Stimulated activated CD8-positive, alpha-beta memory T cell treated with anti-CD3 and anti-CD28 coated beads, Interleukin-7, amount 100 ng/mL, for 24 hours (primary cell): ENCODE data around the gene TRIM46.
"Not testable (repeated sequence)": the region's sequence is repeated elsewhere in the genome, so short reads cannot be mapped to it uniquely, and the experiment has no call there.

Experiments used
- DNase-seq: peaks from one replicate; pipeline ENCODE4 v3.0.0-alpha.2; 2020; ENCODE audit warnings: low read depth

TRIM46 gene

DNA sequence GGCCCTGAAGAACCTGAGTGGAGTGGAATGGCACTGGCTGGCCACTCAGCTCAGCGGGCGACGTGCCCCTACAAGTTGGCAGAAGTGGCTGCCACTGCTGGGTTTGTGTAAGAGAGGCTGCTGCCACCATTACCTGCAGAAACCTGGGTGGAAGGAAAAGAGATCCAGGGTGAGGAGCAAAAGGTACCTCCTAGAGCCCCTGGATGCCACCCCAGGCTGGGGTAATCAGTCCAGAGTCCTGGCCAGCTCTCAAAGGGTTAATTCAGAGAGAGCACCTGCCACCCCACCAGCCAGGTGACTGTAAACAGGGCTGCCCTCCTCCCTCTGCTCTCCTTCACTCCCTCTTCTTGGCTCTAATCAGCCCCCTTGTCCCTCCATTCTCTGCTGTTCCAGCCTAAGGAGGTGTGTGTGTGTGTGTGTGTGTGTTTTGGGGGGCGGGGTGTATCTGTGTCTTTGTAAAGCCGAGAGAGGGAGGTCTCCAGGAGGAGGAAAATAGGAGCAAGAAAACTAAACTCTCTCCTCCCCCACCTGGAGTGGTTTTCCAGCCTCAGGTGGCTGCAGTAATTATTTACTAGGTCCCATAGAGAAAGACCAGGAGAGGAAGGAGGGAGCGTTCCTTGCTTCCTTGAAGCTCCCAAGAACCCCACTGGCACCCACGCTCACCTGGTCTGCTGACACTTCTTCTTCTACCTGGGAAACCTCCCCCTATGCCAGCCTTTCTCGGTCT, 12.6 kb downstream of the TRIM46 start:
- DNase-seq = no peak

DNA sequence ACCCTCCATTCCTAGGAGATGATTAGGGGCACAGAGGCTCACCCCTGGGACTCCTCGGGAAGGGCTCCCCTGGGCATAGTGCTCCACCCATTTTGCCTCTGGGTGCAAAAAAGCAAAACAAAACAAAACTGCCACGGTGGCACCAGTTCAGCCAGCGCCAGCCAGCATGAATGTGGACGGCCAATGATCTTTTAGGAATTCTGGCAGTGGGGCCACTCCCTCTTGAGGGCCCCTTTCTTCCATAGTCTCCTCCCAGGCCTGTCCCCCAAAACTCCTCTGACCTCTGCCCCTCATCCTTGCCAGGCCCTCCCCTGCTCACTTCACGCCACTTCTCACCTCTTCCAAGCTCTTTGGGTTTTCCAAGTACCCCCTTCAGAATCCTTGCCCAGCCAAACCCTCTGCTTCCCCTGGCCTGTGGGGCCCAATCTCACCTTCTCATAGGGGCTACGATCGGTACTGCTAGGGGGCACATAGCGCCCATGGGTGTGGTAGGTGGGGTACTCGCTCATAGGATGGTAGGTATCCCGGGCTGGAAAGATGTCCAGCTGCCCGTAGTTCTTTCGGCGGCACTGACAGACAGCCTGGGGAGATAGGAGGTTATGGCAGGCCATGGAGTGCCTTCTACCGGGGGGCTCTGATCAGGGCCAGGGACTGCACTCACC, 13.3 kb downstream of the TRIM46 start:
- no peak for DNase-seq

DNA sequence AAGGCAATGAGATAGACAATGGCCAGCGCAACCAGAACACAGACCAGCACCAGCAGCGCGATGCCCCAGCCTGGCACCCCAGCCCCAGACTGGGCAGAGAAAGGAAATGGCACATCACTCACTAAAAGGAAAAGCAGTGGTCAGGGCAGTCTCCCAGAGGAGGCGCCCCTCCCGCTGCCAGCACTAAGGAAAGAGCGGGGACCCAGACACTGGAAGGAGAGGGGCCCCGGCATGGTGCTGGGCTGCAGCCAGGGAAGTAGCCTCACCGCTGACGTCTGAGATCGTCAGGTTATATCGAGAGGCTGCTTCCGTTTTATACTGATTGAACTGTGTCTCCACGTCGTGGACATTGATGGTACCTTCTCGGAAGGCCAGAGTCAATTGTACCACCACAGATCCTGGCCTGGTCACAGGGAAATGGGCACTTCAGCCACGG, 13.8 kb downstream of the TRIM46 start:
- DNase-seq = no peak

DNA sequence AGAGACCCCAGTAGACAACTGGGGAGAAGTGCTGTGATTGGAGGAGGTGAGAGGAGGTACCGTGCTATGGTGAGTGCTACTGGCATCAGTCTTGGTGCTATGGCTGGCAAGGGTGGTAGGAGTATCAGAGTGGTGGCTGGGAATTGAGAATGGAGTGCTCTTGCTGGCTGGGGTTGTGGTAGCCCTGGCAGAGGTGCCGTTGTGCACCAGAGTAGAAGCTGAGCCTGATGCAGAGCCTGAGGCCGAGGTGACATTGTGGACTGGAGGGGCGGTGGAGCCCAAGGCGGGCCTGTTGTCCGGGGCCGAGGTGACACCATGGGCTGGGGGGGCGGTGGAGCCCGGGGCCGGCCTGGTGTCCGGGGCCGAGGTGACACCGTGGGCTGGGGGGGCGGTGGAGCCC, 14.6 kb downstream of the TRIM46 start:
- DNase-seq = no peak

DNA sequence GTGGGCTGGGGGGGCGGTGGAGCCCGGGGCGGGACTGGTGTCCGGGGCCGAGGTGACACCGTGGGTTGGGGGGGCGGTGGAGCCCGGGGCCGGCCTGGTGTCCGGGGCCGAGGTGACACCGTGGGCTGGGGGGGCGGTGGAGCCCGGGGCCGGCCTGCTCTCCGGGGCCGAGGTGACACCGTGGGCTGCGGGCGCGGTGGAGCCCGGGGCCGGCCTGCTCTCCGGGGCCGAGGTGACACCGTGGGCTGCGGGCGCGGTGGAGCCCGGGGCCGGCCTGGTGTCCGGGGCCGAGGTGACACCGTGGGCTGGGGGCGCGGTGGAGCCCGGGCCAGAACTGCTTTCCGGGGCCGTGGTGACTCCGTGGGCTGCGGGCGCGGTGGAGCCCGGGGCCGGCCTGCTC, 16.3 kb downstream of the TRIM46 start:
- DNase-seq = not testable (repeated sequence)

DNA sequence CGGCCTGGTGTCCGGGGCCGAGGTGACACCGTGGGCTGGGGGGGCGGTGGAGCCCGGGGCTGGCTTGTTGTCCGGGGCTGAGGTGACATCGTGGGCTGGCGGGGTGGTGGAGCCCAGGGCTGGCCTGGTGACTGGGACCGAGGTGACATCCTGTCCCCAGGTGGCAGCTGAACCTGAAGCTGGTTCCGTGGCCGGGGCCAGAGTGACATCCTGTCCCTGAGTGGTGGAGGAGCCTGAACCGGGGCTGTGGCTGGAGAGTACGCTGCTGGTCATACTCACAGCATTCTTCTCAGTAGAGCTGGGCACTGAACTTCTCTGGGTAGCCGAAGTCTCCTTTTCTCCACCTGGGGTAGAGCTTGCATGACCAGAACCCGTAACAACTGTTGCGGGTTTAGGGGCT, 18.3 kb downstream of the TRIM46 start:
- no peak for DNase-seq

DNA sequence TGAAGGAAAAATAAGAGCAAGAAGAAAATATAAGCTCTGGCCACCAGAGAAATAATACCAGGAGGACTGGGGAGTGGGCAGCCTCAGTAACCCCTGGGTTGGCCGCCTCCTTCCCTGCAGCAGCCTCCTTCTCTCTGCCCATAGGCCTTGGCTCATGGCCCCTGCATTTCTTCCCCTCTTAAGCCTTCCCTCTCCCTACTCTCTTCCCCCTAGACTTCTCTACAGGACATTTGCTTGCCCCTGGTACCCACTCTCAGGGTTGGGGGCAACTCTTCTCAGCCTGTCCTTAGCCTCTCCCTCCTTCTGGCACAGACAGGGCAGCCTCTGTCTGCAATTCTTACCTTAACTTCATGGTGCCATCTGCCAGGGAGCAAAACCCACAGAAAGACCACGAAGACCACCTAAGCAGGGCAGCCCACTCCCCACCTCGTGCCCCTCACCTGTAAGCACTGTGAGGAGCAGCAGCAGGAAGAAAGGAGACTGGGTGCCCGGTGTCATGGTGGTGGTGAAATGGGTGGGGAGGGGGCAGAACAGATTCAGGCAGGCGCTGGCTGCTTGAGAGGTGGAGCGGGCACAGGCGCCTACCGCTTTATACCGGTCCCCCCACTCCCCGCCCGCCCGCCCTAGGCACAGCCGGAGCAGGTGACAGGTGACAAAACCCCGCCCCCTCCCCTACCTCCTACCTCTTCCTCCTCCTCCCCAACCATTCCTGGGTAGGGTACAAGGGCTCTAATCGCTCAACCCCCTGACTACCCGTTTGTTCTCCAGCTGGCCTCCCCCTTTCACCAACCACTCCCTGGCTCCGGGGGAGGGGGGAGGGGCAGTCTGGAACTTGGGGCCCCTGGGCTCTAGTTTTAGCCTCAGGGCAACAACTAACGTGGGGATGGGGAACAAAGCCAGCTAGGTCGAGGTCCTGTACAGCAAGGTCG, 19.0 kb downstream of the TRIM46 start:
- DNase-seq = no peak

DNA sequence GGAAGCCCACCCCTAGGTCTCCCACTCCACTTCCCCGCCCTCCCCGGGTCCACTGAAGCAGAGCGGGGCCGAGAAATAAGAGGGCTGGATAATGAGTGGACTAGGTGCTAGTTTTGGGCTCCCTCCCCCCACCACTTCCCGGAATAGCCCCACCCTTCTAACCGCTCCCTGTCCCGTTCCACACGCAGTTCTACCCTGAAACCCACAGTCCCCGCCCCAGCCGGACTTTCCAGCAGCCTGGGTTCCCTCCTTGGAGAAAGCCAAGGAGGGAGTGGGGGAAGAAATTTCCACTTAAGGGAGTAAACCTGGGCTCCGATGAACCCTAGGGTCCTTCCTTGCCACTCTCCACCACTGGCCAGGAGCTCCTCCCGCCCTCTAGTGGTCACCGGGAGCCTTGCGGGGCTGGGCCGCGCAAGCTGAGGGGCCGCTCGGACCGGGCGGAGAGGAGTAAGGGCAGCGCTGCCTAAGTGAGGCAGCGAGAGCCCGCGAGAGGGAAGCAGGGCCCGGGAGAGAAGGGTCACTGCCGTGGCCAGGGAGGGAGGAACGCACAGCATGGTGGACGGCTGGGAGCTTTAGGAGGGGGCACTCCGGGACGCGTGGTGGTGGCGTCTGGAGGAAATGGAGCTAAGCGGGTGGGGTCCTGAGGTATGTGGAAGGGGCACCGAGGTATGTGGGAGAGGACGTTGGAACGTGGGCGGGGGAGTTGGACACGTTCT, 19.8 kb downstream of the TRIM46 start:
- peak; percentile 51 for DNase-seq

DNA sequence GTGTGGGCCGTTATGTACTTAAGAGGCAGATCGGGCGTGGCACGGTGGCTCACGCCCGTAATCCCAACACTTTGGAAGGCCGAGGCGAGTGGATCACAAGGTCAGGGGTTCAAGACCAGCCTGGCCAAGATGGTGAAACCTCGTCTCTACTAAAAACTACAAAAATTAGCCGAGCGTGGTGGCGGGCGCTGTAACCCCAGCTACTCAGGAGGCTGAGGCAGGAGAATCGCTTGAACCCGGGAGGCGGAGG, 20.3 kb downstream of the TRIM46 start:
- DNase-seq = not testable (repeated sequence)

DNA sequence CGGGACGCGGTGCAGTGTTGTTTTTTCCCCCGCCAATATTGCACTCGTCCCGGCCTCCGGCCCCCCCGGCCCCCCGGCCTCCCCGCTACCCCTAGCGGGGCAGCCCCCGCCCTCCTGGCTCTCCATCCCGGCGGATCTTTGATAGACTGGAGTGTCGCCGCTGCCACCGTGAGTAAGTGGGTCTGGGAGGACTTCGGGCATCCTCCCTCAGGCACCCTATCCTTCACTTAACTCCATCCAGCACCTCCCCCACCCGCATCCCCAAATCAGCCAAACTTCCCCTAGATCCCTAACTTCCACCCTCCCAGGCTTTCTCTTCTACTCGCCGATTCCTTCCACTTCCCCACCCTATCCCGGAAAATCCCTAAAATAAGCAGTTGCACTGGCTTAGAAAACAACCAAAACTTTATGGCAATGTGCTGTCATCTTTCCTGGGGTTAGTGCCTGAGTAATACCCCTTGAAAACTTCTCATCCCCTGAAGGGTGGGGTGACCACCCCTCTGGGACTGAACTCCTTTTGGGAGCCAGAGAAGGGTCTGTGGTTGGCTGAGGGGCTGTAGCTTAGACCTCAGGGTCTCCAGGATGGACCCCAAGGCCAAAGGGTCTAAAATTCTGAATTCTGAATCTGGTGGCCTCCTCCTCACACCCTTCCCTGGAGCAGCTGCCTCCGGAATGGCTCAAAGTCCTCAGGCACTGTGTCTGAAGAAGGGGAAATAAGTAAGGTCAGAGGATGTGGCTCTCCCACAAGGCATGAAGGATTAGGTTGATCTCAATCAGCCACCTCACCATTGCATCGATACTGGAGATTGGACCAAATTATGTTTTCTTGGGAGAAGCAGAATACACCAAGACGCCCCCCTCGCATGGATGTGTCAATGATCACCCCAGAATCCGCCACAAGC, 21.8 kb downstream of the TRIM46 start:
- no peak for DNase-seq

DNA sequence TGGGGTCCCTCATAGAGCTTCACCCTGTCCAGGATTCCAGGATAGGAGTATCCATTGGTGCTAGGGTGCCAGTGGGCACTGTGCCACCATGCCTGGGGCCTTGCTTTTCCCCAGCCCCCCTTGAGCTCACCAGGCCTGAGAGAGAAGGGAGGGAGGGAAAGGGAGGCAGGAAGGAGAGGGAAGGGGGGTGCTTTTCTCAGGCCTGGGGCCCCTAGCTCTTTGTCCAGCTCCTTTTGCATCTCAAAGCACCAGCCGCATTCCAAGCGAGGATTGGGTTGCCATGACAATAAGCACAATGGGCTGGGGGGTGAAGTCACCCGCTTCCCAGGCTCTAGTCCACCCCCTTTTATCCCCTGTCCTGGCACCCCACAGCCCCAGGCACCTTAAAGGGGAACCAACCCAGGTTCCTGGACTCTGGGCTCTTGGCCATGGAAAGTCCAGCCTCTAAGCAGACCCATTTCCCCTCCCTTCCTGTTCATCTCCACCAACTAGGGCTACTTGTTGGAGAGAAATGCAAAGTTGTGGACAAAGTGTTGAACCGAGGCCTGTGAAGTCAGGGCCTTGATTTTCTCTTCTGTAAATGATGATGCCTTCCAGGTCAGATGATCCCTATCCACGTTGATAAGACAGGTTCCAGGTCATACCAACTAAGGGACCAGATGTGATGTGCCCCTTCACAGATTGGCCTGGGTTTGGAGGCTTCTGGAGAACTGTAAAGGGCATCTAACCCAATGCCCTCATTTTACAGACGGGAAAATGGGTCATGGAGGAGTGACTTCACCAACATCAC, 22.6 kb downstream of the TRIM46 start:
- DNase-seq = no peak

DNA sequence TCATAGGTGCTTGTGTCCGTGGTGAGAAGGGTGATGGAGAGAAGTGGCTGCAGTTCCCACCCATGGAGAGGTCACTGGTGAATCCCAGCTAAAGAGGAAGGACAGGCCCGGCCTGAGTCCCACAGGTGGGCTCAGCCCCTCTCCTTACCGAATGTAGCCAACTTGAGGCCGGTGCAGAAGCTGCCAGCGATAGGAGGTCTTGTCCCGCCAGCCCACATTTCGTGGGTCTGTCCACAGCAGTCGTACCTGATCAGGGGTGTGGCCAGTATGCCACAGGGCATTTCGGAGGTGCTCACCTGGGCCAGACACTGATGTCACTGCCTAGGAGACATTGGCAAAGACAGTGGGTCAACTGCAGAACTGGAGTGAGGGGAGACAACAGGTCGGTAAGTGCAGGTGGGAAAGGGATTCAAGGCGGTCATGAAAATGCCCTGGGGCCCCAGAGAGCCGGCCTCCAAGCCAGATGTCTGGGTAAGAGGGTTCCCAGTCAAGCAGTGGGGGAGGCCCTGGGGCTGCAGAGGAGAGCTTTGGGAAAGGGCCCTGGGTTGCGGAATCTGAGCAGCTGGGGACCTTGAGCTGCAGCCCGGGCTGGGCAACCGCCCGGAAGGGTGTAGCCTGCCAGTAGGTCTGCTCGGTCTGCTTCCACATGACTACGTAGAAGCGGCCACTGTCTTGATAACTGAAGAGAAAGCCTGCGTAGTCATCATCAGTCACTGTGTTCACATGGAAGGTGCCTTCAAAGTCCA, 23.4 kb downstream of the TRIM46 start:
- DNase-seq = no peak

DNA sequence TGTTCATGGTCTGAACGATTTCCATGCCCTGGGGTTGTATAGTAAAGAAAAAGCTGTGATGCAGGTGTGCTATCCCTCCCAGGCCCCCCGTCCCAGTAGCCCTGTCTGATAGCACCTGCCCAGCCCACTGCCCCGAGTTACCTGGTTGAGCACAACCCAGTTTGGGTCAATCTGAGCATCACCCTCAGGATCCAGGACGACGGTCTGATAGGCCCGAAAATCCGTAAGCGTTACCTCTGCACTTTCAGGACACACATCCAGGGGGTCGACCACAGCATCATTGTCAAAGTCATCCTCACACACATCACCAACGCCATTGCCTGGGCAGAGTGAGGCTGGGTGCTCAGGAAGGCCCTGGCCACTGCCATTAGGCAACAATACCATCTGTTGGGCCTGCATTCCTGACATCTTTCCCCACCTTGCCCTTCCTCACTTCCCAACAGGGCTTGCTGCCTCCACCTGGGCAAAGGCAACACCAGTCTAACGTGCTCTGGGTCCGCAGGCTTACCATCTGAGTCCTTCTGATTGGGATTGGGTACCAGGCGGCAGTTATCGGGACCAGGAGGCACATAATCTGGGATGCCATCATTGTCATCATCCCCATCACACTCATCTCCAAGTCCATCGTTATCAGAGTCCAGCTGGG, 24.4 kb downstream of the TRIM46 start:
- no peak for DNase-seq

DNA sequence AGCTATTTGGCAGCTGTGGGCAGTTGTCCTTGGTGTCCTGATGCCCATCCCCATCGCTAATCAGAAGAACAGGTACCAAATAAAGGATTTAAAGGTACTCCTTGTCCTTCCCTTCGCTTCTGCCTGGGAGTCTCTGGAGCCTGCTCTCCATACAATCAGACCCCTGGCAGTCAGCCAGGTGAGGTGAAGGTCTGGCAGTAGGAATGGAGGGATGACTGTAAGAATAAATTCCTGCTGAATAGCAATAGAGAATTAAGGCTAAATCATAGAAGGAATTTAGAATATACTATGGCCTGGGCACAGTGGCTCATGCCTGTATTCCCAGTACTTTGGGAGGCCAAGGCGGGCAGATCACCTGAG, 24.9 kb downstream of the TRIM46 start:
- DNase-seq = no peak

DNA sequence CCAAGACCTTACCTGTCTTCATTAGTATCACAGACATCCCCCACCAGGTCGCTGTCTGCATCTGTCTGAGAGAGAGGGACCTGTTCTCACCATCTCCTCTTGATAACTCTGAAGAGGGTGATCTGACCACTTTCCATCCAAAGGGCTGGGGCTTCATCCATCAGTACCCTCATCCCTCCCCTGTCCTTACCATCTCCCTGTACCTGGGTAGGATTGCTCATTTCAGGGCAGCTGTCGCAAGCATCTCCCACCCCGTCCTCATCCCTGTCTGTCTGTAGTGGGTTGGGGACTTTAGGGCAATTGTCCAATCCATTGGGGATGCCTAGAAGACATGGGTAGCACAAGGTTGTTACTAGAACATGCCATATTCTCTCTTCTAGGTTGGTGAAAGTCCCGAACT, 26.1 kb downstream of the TRIM46 start:
- no peak for DNase-seq

DNA sequence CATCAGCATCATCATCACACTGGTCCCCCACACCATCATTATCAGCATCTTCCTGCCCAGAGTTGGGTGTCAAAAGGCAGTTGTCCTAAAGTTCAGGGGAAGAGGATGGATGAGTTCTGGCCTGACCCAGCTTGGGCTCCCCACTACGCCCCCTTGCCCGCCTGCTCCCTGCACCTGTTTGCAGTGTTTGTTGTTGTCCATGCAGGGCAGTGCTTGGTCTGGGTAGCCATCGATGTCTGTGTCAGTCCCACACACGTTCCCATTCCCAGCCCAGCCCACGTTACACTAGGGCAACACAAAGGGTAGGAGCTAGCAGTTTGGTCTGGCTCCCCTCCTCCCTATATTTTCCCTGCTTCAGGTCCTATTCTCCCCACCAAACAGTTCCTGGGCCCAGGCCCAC, 27.3 kb downstream of the TRIM46 start:
- DNase-seq = no peak

DNA sequence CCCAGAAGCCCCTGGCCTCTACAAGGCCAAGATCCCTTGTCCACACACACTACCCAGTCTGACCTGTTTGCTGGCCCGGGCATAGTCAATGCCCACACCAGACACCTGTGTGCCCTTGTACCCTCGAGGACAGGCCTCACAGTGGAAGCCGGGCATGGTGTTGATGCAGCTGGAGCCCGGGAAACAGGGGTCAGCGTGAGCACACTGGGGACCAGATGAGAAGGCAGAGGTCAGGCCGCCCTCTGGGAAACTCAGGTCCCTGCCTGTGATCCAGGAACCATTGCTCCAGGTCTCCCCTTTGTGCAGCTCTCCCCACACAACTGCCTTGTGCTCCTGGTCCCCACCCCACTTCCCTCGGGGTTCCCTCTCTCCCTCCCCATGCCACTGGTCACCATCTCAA, 28.5 kb downstream of the TRIM46 start:
- DNase-seq = no peak

DNA sequence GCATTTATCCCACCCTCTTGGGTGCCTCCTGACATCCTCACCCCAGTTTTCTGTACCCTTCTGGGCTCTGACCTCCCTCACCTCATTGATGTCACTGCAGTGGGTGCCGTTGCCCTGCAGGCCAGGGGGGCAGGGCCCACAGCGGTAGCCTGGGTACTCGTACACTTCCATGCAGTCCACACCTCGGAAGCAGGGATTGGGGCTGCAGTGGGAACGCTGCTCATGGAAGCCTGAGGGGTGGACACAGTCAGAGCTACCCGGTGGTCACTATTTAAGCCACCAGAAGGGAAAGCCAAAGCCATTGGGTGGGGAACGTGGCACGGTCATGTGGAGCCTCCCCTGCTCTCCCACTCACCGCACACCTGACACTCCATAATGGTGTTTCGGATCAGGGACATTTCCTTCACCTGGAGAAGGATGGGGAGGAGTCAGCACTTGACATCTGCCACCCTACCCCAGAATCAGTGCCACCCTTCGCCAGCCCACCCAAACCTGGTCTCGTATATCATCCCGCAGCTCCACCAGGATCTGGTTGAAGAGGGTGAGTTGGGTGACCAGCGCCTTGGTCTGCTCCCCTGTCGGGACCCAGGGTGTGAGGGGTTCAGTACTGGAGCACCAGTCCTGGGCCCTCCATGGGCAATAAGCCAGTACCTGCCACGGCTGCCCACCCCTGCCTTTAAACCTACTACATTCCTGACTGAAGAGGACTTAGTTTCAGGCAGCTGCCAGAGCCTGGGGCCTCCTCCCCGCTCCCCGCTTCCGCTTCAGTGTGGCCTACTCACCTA, 29.3 kb downstream of the TRIM46 start:
- DNase-seq = no peak

DNA sequence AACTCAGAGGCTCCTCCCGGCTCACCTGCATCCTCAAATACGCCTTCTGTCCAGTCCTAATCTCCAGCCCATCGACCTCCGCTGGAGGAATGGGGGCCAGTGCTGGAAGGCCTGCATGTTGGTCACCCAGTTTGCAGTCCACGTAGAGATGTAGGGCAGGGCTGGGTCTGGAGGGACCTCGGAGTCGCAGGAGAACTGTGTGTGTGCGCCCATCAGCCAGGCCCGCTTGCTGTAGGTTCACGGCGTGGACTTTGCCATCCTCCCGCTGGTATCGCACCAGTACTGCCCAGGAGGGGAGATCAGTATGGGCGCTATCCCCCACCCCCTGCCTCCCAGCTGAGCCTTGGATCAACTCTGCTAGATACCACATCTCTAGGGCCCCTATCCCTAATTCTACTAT, 31.4 kb downstream of the TRIM46 start:
- no peak for DNase-seq
